ENCODE results near the gene CAMSAP1.

GRCh38 chr9:135839516-135839915 lies 67.8 kb downstream of the CAMSAP1 start:
- TF ChIP-seq CTCF (conservative IDR thresholded peaks at IDR 0.05) (no peak), ZFX (IDR thresholded peaks at IDR 0.05) (no peak)

Measured in C4-2B (cell line).